ENCODE data around the gene PRELID3B. TPM values are rescaled to one million over a fixed set of nuclear protein-coding genes. Genes with fewer than 3 reads are reported as not detected.
"Not testable (repeated sequence)": the region's sequence is repeated elsewhere in the genome, so short reads cannot be mapped to it uniquely, and the experiment has no call there.

Gene PRELID3B
- total RNA-seq, 1 experiment from 2014 or later: 114 TPM

GRCh38 chr20:59048681-59049030 lies 6.1 kb upstream of the PRELID3B start:
- DNase-seq (ENCODE audit: low read depth): no peak

GRCh38 chr20:59047938-59048680 lies 5.5 kb upstream of the PRELID3B start:
- DNase-seq (ENCODE audit: low read depth): peak; percentile 34

GRCh38 chr20:59046862-59047261 lies 4.3 kb upstream of the PRELID3B start:
- no peak for DNase-seq (ENCODE audit: low read depth)

- no peak for DNase-seq (ENCODE audit: low read depth)
These were observed 2.2 kb upstream of the PRELID3B start for GRCh38 chr20:59044796-59045195.

- DNase-seq (ENCODE audit: low read depth): no peak
These were observed 1.7 kb upstream of the PRELID3B start for GRCh38 chr20:59044295-59044694.

GRCh38 chr20:59043698-59044097 lies 1.1 kb upstream of the PRELID3B start:
- peak; percentile 55 for DNase-seq (ENCODE audit: low read depth)

- DNase-seq (ENCODE audit: low read depth): peak; percentile 93
These were observed 428 bp upstream of the PRELID3B start for GRCh38 chr20:59042796-59043631.

GRCh38 chr20:59041487-59041886 lies 1.1 kb downstream of the PRELID3B start:
- not testable (repeated sequence) for DNase-seq (ENCODE audit: low read depth)

- DNase-seq (ENCODE audit: low read depth): no peak
These were observed 1.9 kb downstream of the PRELID3B start for GRCh38 chr20:59040667-59041066.

GRCh38 chr20:59039233-59039632 lies 3.4 kb downstream of the PRELID3B start:
- DNase-seq (ENCODE audit: low read depth): no peak

GRCh38 chr20:59037386-59037785 lies 5.2 kb downstream of the PRELID3B start:
- no peak for DNase-seq (ENCODE audit: low read depth)

- no peak for DNase-seq (ENCODE audit: low read depth)
These were observed 7.2 kb downstream of the PRELID3B start for GRCh38 chr20:59035381-59035780.

- DNase-seq (ENCODE audit: low read depth): no peak
These were observed 8.9 kb downstream of the PRELID3B start for GRCh38 chr20:59033616-59034165.

GRCh38 chr20:59033093-59033492 lies 9.5 kb downstream of the PRELID3B start:
- no peak for DNase-seq (ENCODE audit: low read depth)

- peak; percentile 74 for DNase-seq (ENCODE audit: low read depth)
These were observed 9.9 kb downstream of the PRELID3B start for GRCh38 chr20:59032713-59033059.

- peak; percentile 97 for DNase-seq (ENCODE audit: low read depth)
These were observed 10.4 kb downstream of the PRELID3B start, which contains the start of gene ATP5F1E for GRCh38 chr20:59032023-59032712. Gene ATP5F1E (minus strand): TSS chr20:59032335. CDS start chr20:59032251, 84 bp downstream.

GRCh38 chr20:59031564-59032022 lies 11.0 kb downstream of the PRELID3B start:
- no peak for DNase-seq (ENCODE audit: low read depth)

- DNase-seq (ENCODE audit: low read depth): no peak
These were observed 11.5 kb downstream of the PRELID3B start for GRCh38 chr20:59030911-59031563.

- DNase-seq (ENCODE audit: low read depth): no peak
These were observed 13.8 kb downstream of the PRELID3B start for GRCh38 chr20:59028812-59029211.

- peak; percentile 74 for DNase-seq (ENCODE audit: low read depth)
These were observed 14.8 kb downstream of the PRELID3B start for GRCh38 chr20:59027741-59028320.

All from M059J (cell line).